Panc1 (cell line): ENCODE measurements around the gene PLXNA2. TPM values are rescaled to one million over a fixed set of nuclear protein-coding genes. Genes with fewer than 3 reads are reported as not detected.

Source experiments
- ATAC-seq: fragments of 200-7000 bp; cut with Tn5 transposase; 2 replicates; pipeline ENCODE4 v1.9.1; 2020; ENCODE audit warnings: mild to moderate bottlenecking, moderate library complexity
- BruUV-seq: library from RNA; stranded (reverse); fragments of 400-500 nt; replicated peaks from 2 replicates; lab custom pipeline; 2021; lab: Mats Ljungman, UMichigan
- CTCF ChIA-PET: fragments of 300-600 bp; sonication (Branson Sonifier 250); formaldehyde crosslinking; loops from one replicate; lab custom pipeline; 2022; ENCODE audit warnings: antibody characterized with exemption; lab: Charles Lee
- POLR2A ChIA-PET: fragments of 300-600 bp; sonication (Branson Sonifier 250); formaldehyde crosslinking; loops from one replicate; lab custom pipeline; 2022; ENCODE audit warnings: antibody characterized with exemption; lab: Charles Lee
- DNase-seq: peaks from one replicate; pipeline ENCODE4 v3.0.0-alpha.2; 2010; ENCODE audit warnings: low read depth, low spot score
- H3K27ac ChIP-seq: 2 replicates; pipeline ENCODE4 v1.5.1; 2011; ENCODE audit warnings: mild to moderate bottlenecking, low read length, inconsistent platforms
- H3K27me3 ChIP-seq: fragments of 200-500 bp; sonication (Bioruptor generic); 2 replicates; pipeline ENCODE4 v1.6.0; 2014; ENCODE audit warnings: low read length, inconsistent platforms; ENCODE audit not compliant: control insufficient read depth, insufficient read depth
- H3K36me3 ChIP-seq: fragments of 200-500 bp; sonication (Bioruptor generic); 2 replicates; pipeline ENCODE4 v1.5.1; 2014; ENCODE audit warnings: inconsistent platforms, mild to moderate bottlenecking, low read length, moderate library complexity; ENCODE audit not compliant: control insufficient read depth, insufficient read depth
- H3K4me1 ChIP-seq: 2 replicates; pipeline ENCODE4 v1.5.1; 2011; ENCODE audit warnings: inconsistent platforms, mild to moderate bottlenecking, low read length, moderate library complexity; ENCODE audit not compliant: control insufficient read depth, insufficient read depth
- H3K4me3 ChIP-seq, 2 experiments: 2 replicates each; pipeline ENCODE4 v1.5.1; 2011 to 2012; ENCODE audit warnings: low read depth in 2 of 2, low read length in 2 of 2, mild to moderate bottlenecking in 2 of 2, inconsistent platforms in 1 of 2, moderate library complexity in 1 of 2
- H3K9me3 ChIP-seq: fragments of 200-500 bp; sonication (Bioruptor generic); 2 replicates; pipeline ENCODE4 v1.5.1; 2014; ENCODE audit warnings: low read depth, mild to moderate bottlenecking, inconsistent platforms, low read length, moderate library complexity; ENCODE audit not compliant: control insufficient read depth, insufficient read depth
- POLR2AphosphoS5 ChIP-seq: IDR thresholded peaks from 2 replicates; pipeline ENCODE4 v1.6.1; 2012; ENCODE audit warnings: mild to moderate bottlenecking, low read depth, low read length, moderate library complexity
- REST ChIP-seq, 2 experiments: IDR thresholded peaks; 2 replicates each; pipeline ENCODE4 v1.6.1; 2011 to 2012; ENCODE audit warnings: low read depth in 2 of 2, control low read depth in 1 of 2, low read length in 1 of 2, mild to moderate bottlenecking in 1 of 2, moderate library complexity in 1 of 2; ENCODE audit not compliant: insufficient read depth in 1 of 2
- SIN3A ChIP-seq: IDR thresholded peaks from 2 replicates; pipeline ENCODE4 v1.6.1; 2012; ENCODE audit warnings: low read depth, mild to moderate bottlenecking, low read length, moderate library complexity, borderline replicate concordance; ENCODE audit not compliant: insufficient read depth
- TCF7L2 ChIP-seq: IDR thresholded peaks from 2 replicates; pipeline ENCODE4 v1.6.1; 2011; ENCODE audit warnings: mild to moderate bottlenecking, low read depth, low read length, inconsistent platforms
- in situ Hi-C: cut with HindIII; loops from 2 replicates; pipeline ENCODE4 v1.10.0; 2016; ENCODE audit warnings: low sequenced_read_pairs, low pct_unique_long_range_greater_than_20kb
- intact Hi-C: fragments of 100-400 bp; cut with micrococcal nuclease; formaldehyde crosslinking; loops from one replicate; pipeline ENCODE4 v1.10.0; 2022; ENCODE audit not compliant: unreplicated experiment
- total RNA-seq: library from RNA; stranded (reverse); gene quantifications from one replicate; pipeline ENCODE4 v1.2.1, GENCODE V29; 2021; ENCODE audit not compliant: unreplicated experiment
- TF ChIP-seq, protein P1 (sequence below): fragments of 450-650 bp; IDR thresholded peaks from 2 replicates; pipeline ENCODE4 v1.5.1; 2017; ENCODE audit warnings: mild to moderate bottlenecking

PLXNA2 gene
- total RNA-seq, 1 experiment from 2014 or later, result 0.98 TPM

GRCh38 chr1:208154679-208155642 is 89.2 kb downstream of the PLXNA2 start:
- intact Hi-C loops (no loop called here), in situ Hi-C loops (no loop called here)
- no TSS peak for BruUV-seq
- ATAC-seq (no peak), DNase-seq (no peak)
- H3K27ac ChIP-seq, result no peak overlapping the region
- TF ChIP-seq TCF7L2, result no peak
- TF ChIP-seq POLR2AphosphoS5, result no peak
- no peak for TF ChIP-seq REST (IDR thresholded peaks at IDR 0.05; ENCODE audit: insufficient read depth in 1 of 2, low read depth in 2 of 2, low read length in 1 of 2)
- TF ChIP-seq SIN3A, result no peak
- TF ChIP-seq, protein P1, sequence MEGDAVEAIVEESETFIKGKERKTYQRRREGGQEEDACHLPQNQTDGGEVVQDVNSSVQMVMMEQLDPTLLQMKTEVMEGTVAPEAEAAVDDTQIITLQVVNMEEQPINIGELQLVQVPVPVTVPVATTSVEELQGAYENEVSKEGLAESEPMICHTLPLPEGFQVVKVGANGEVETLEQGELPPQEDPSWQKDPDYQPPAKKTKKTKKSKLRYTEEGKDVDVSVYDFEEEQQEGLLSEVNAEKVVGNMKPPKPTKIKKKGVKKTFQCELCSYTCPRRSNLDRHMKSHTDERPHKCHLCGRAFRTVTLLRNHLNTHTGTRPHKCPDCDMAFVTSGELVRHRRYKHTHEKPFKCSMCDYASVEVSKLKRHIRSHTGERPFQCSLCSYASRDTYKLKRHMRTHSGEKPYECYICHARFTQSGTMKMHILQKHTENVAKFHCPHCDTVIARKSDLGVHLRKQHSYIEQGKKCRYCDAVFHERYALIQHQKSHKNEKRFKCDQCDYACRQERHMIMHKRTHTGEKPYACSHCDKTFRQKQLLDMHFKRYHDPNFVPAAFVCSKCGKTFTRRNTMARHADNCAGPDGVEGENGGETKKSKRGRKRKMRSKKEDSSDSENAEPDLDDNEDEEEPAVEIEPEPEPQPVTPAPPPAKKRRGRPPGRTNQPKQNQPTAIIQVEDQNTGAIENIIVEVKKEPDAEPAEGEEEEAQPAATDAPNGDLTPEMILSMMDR, result no peak
- H3K4me3 ChIP-seq, result no peak overlapping the region
- no peaks in the 10 kb centered on the region for H3K4me1 ChIP-seq
- 0 out of 2 replicates have a peak, but pooled peaks cover 2% of the 10 kb centered on the region for H3K27me3 ChIP-seq
- H3K36me3 ChIP-seq, result no peaks in the 10 kb centered on the region
- POLR2A ChIA-PET, result no interaction called here
- CTCF ChIA-PET, result no interaction called here
- no peaks in the 10 kb centered on the region for H3K9me3 ChIP-seq

DNA sequence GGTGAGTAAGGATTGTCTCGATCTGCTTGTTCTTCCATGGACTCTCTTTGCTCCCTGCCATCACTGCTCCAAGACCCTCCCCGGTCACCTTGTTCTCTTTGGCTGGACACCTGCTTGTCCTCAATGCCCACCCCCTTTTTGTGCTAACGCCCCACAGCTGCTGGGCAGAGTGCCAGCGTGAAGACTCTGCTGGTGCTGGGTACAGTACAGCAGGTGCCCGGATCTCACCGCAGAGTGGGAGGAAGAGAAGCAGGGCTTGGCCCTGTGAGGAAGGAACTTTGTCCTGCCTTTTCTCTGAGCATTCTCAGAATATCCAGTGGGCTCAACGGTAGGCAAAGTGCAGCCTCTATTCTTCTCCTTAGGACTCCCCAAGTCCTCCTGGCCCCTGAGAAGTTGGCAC is 90.1 kb downstream of the PLXNA2 start:
- Histone ChIP-seq H3K9me3 (no peaks in the 10 kb centered on the region), H3K4me1 (no peaks in the 10 kb centered on the region), H3K4me3 (no peak overlapping the region), H3K27ac (no peak overlapping the region), H3K27me3 (0 out of 2 replicates have a peak, but pooled peaks cover 2% of the 10 kb centered on the region), H3K36me3 (no peaks in the 10 kb centered on the region)
- intact Hi-C loops (no loop called here), in situ Hi-C loops (no loop called here)
- no TSS peak for BruUV-seq
- POLR2A ChIA-PET, result no interaction called here
- TF ChIP-seq TCF7L2 (no peak), SIN3A (no peak), POLR2AphosphoS5 (no peak), REST (IDR thresholded peaks at IDR 0.05; ENCODE audit: insufficient read depth in 1 of 2, low read depth in 2 of 2, low read length in 1 of 2) (no peak)
- TF ChIP-seq, protein P1, result no peak
- ATAC-seq (no peak), DNase-seq (no peak)
- CTCF ChIA-PET, result no interaction called here
